ENCODE measurements around the gene TMEM218.
A peak's percentile ranks its signal among the peaks of the same experiment; 100 is the strongest.

The TMEM218 gene

GRCh38 chr11:125128450-125128849, 17.0 kb upstream of the TMEM218 start:
- Histone ChIP-seq H3K9me3 (ENCODE audit: control insufficient read depth, insufficient read depth, low read depth, low read length) (0 out of 2 replicates have a peak, but pooled peaks cover 2% of the 10 kb centered on the region), H3K9ac (ENCODE audit: low read length) (no peak overlapping the region), H3K4me1 (ENCODE audit: control insufficient read depth, insufficient read depth, low read length) (peaks cover 2% of the 10 kb centered on the region; the same call in 1 of the 2 replicates), H3K36me3 (ENCODE audit: control insufficient read depth, insufficient read depth, low read length) (no peaks in the 10 kb centered on the region), H3K4me3 (ENCODE audit: low read depth, low read length) (no peak overlapping the region), H3K27ac (ENCODE audit: low read depth, low read length) (no peak overlapping the region), H3K27me3 (ENCODE audit: control insufficient read depth, insufficient read depth, low read length) (peaks cover 37% of the 10 kb centered on the region)

DNA sequence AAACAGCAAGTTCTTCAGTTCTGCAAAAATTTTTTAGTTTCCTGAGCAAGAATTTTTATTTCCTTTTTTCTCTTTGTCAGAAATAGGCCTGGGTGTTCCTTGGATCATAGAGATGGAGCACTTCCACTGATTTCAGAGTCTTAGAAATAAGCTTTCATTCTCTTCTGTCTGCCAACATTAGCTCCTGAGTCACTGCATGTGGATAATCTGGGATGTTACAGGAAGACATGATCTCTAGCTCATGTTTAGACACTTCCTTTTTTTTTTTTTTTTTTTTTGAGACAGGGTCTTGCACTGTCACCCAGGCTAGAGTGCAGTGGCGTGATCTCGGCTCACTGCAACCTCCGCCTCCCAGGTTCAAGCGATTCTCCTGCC, 13.2 kb upstream of the TMEM218 start:
- Histone ChIP-seq H3K27ac (ENCODE audit: low read depth, low read length) (no peak overlapping the region), H3K4me1 (ENCODE audit: control insufficient read depth, insufficient read depth, low read length) (peaks cover 2% of the 10 kb centered on the region; the same call in 1 of the 2 replicates), H3K9ac (ENCODE audit: low read length) (no peak overlapping the region), H3K36me3 (ENCODE audit: control insufficient read depth, insufficient read depth, low read length) (no peaks in the 10 kb centered on the region), H3K4me3 (ENCODE audit: low read depth, low read length) (no peak overlapping the region), H3K27me3 (ENCODE audit: control insufficient read depth, insufficient read depth, low read length) (peaks cover 48% of the 10 kb centered on the region), H3K9me3 (ENCODE audit: control insufficient read depth, insufficient read depth, low read depth, low read length) (0 out of 2 replicates have a peak, but pooled peaks cover 2% of the 10 kb centered on the region)

- Histone ChIP-seq H3K36me3 (ENCODE audit: control insufficient read depth, insufficient read depth, low read length) (no peaks in the 10 kb centered on the region), H3K27me3 (ENCODE audit: control insufficient read depth, insufficient read depth, low read length) (peaks cover 43% of the 10 kb centered on the region), H3K27ac (ENCODE audit: low read depth, low read length) (no peak overlapping the region), H3K9me3 (ENCODE audit: control insufficient read depth, insufficient read depth, low read depth, low read length) (0 out of 2 replicates have a peak, but pooled peaks cover 2% of the 10 kb centered on the region), H3K9ac (ENCODE audit: low read length) (no peak overlapping the region), H3K4me1 (ENCODE audit: control insufficient read depth, insufficient read depth, low read length) (peaks cover 2% of the 10 kb centered on the region; the same call in 1 of the 2 replicates), H3K4me3 (ENCODE audit: low read depth, low read length) (peak overlapping the region; percentile 38)
Observed at GRCh38 chr11:125123947-125124617, 12.7 kb upstream of the TMEM218 start.

DNA sequence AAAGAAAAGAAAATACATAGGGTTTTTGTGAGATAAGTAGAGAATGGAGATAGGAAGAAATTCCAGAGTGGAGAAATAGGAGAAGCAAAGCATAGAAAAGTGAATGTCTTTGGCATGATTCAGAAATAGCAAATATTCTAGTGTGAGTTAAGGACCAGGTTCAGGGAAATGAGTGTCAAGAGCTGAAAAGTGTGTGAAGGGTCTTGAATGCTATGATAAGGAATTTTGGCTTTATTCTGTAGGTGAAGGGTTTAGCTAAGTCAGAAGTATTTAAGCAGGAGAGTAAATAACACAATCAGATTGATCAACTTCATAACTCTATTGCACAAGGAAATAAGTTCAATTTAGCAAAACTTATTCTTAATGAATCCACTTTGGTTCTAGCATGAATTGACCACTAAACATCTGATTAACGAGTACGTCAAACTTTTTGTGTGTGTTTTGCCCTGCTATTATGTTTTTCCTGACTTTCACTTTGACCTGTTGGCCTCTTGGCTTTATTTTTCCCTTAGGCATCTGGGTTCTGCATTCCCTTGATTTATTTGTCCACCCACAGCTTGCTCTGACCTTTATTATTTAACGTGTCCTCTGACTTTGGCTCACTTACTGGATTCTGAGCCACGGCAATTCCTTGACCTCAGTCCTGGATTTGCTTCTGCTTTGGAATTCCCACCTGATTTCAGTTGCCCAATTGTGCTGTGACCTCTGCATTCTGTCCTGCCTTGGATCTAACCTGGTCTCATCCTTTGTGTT, 11.9 kb upstream of the TMEM218 start:
- Histone ChIP-seq H3K4me1 (ENCODE audit: control insufficient read depth, insufficient read depth, low read length) (peaks cover 2% of the 10 kb centered on the region; the same call in 1 of the 2 replicates), H3K9ac (ENCODE audit: low read length) (no peak overlapping the region), H3K27me3 (ENCODE audit: control insufficient read depth, insufficient read depth, low read length) (peaks cover 35% of the 10 kb centered on the region), H3K4me3 (ENCODE audit: low read depth, low read length) (peak overlapping the region; percentile 38), H3K9me3 (ENCODE audit: control insufficient read depth, insufficient read depth, low read depth, low read length) (0 out of 2 replicates have a peak, but pooled peaks cover 2% of the 10 kb centered on the region), H3K36me3 (ENCODE audit: control insufficient read depth, insufficient read depth, low read length) (no peaks in the 10 kb centered on the region), H3K27ac (ENCODE audit: low read depth, low read length) (no peak overlapping the region)

DNA sequence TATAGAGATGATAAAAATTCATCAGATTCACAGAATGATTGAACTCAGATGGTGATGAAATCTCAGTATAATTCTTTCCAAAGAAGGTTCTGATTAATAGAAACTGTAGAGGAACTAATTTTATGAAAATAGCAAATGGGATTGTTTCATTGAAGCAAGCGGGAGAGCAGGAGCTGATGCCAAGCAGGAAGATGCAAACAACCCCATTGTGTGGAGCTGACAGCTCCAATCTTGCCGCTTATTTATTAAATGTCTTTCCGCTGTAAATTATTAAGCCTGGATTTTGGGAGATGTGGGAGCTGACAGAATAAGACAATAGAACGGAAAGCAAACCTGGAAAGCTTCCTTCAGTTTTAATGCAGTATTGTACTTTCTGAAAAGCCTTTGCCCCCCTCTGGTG, 6.0 kb upstream of the TMEM218 start:
- H3K27me3 ChIP-seq (ENCODE audit: control insufficient read depth, insufficient read depth, low read length), result peaks cover 19% of the 10 kb centered on the region

DNA sequence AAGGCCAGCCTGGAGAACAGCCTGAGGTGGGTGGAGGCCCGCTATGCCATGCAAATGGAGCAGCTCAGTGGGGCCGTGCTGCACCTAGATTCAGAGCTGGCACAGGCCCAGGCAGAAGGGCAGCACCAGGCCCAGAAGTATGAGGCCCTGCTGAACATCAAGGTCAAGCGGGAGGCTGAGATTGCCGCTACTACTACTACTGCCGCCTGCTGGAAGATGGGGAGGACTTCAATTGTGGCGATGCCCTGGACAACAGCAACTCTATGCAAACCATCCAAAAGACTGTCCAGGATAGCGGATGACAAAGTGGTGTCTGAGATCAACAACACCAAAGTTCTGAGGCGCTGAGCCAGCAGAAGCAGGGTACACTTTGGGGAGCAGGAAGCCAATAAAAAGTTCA, 3.1 kb upstream of the TMEM218 start:
- H3K27ac ChIP-seq (ENCODE audit: low read depth, low read length), result no peak overlapping the region
- H3K27me3 ChIP-seq (ENCODE audit: control insufficient read depth, insufficient read depth, low read length), result 0 out of 2 replicates have a peak, but pooled peaks cover 5% of the 10 kb centered on the region
- H3K9ac ChIP-seq (ENCODE audit: low read length), result no peak overlapping the region
- peaks cover 5% of the 10 kb centered on the region; the same call in 1 of the 2 replicates for H3K4me1 ChIP-seq (ENCODE audit: control insufficient read depth, insufficient read depth, low read length)
- no peaks in the 10 kb centered on the region for H3K36me3 ChIP-seq (ENCODE audit: control insufficient read depth, insufficient read depth, low read length)
- H3K9me3 ChIP-seq (ENCODE audit: control insufficient read depth, insufficient read depth, low read depth, low read length), result no peaks in the 10 kb centered on the region
- H3K4me3 ChIP-seq (ENCODE audit: low read depth, low read length), result no peak overlapping the region

More for the DNA sequence above, 6.0 kb upstream of the TMEM218 start:
- Histone ChIP-seq H3K9me3 (ENCODE audit: control insufficient read depth, insufficient read depth, low read depth, low read length) (no peaks in the 10 kb centered on the region), H3K4me1 (ENCODE audit: control insufficient read depth, insufficient read depth, low read length) (no peaks in the 10 kb centered on the region), H3K4me3 (ENCODE audit: low read depth, low read length) (no peak overlapping the region), H3K9ac (ENCODE audit: low read length) (no peak overlapping the region), H3K36me3 (ENCODE audit: control insufficient read depth, insufficient read depth, low read length) (no peaks in the 10 kb centered on the region), H3K27ac (ENCODE audit: low read depth, low read length) (no peak overlapping the region)

DNA sequence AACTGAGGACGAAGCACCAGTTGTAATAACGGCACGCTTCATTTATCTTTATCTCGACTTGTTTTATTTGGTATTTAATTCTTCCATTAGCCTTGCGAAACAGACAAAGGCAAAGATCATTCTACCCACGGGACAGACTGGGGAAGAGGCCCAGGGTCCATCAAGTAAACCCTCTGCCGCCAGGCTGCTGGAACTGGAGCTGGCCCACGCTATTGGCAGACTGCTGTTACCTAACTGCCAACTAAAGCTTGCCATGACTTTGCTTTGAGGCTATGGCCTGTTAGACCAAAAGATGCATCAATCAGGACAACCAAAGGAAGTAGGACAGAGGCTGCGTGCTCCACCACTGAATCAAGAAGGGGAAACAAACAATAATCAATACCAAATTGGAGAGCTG, 780 bp upstream of the TMEM218 start:
- Histone ChIP-seq H3K27ac (ENCODE audit: low read depth, low read length) (no peak overlapping the region), H3K27me3 (ENCODE audit: control insufficient read depth, insufficient read depth, low read length) (0 out of 2 replicates have a peak, but pooled peaks cover under 1% of the 10 kb centered on the region)

DNA sequence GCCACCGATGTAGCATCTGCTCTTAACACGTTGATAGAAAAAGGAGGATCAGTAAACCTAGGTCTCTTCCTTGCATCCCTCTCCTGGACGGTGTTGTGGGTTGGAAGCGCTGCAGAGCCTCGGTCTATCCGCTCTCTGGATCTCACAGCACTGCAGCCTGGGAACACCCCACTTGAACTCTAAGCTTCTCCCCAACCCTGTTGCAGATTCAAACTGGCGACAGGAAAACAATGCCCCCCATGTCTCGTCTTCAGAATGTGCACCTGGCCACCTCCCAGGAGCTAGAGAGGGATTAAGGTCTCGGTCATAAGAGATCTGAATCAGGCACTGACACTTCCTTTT, 454 bp downstream of the TMEM218 start:
- H3K27ac ChIP-seq (ENCODE audit: low read depth, low read length), result peak overlapping the region; percentile 0; the same call in 1 of the 2 replicates
- H3K27me3 ChIP-seq (ENCODE audit: control insufficient read depth, insufficient read depth, low read length), result no peaks in the 10 kb centered on the region
- H3K36me3 ChIP-seq (ENCODE audit: control insufficient read depth, insufficient read depth, low read length), result no peaks in the 10 kb centered on the region
- peak overlapping the region; percentile 87 for H3K4me3 ChIP-seq (ENCODE audit: low read depth, low read length)
- peaks cover 8% of the 10 kb centered on the region for H3K9me3 ChIP-seq (ENCODE audit: control insufficient read depth, insufficient read depth, low read depth, low read length)
- peaks cover 5% of the 10 kb centered on the region; the same call in 1 of the 2 replicates for H3K4me1 ChIP-seq (ENCODE audit: control insufficient read depth, insufficient read depth, low read length)
- H3K9ac ChIP-seq (ENCODE audit: low read length), result peak overlapping the region; percentile 69

More for the DNA sequence above, 780 bp upstream of the TMEM218 start:
- Histone ChIP-seq H3K36me3 (ENCODE audit: control insufficient read depth, insufficient read depth, low read length) (no peaks in the 10 kb centered on the region), H3K4me3 (ENCODE audit: low read depth, low read length) (peak overlapping the region; percentile 52), H3K4me1 (ENCODE audit: control insufficient read depth, insufficient read depth, low read length) (peaks cover 5% of the 10 kb centered on the region; the same call in 1 of the 2 replicates), H3K9me3 (ENCODE audit: control insufficient read depth, insufficient read depth, low read depth, low read length) (no peaks in the 10 kb centered on the region), H3K9ac (ENCODE audit: low read length) (no peak overlapping the region)

- H3K4me1 ChIP-seq (ENCODE audit: control insufficient read depth, insufficient read depth, low read length), result peaks cover 5% of the 10 kb centered on the region
- H3K36me3 ChIP-seq (ENCODE audit: control insufficient read depth, insufficient read depth, low read length), result no peaks in the 10 kb centered on the region
- peak overlapping the region; percentile 87 for H3K4me3 ChIP-seq (ENCODE audit: low read depth, low read length)
- H3K9ac ChIP-seq (ENCODE audit: low read length), result no peak overlapping the region
- H3K9me3 ChIP-seq (ENCODE audit: control insufficient read depth, insufficient read depth, low read depth, low read length), result peaks cover 8% of the 10 kb centered on the region
- no peaks in the 10 kb centered on the region for H3K27me3 ChIP-seq (ENCODE audit: control insufficient read depth, insufficient read depth, low read length)
- H3K27ac ChIP-seq (ENCODE audit: low read depth, low read length), result no peak overlapping the region
Observed at GRCh38 chr11:125110506-125110905, 920 bp downstream of the TMEM218 start.

- H3K9ac ChIP-seq (ENCODE audit: low read length), result no peak overlapping the region
- no peak overlapping the region for H3K4me3 ChIP-seq (ENCODE audit: low read depth, low read length)
- H3K27me3 ChIP-seq (ENCODE audit: control insufficient read depth, insufficient read depth, low read length), result no peaks in the 10 kb centered on the region
- no peaks in the 10 kb centered on the region; the same call in 1 of the 2 replicates for H3K36me3 ChIP-seq (ENCODE audit: control insufficient read depth, insufficient read depth, low read length)
- H3K9me3 ChIP-seq (ENCODE audit: control insufficient read depth, insufficient read depth, low read depth, low read length), result peaks cover 13% of the 10 kb centered on the region
- H3K4me1 ChIP-seq (ENCODE audit: control insufficient read depth, insufficient read depth, low read length), result peaks cover 5% of the 10 kb centered on the region
- no peak overlapping the region for H3K27ac ChIP-seq (ENCODE audit: low read depth, low read length)
Observed at GRCh38 chr11:125108469-125108868, 3.0 kb downstream of the TMEM218 start.

GRCh38 chr11:125105926-125106325, 5.5 kb downstream of the TMEM218 start:
- H3K27ac ChIP-seq (ENCODE audit: low read depth, low read length), result no peak overlapping the region
- H3K36me3 ChIP-seq (ENCODE audit: control insufficient read depth, insufficient read depth, low read length), result peaks cover 6% of the 10 kb centered on the region; the same call in 1 of the 2 replicates
- H3K9ac ChIP-seq (ENCODE audit: low read length), result no peak overlapping the region
- H3K9me3 ChIP-seq (ENCODE audit: control insufficient read depth, insufficient read depth, low read depth, low read length), result peaks cover 19% of the 10 kb centered on the region
- H3K4me3 ChIP-seq (ENCODE audit: low read depth, low read length), result no peak overlapping the region
- no peaks in the 10 kb centered on the region for H3K27me3 ChIP-seq (ENCODE audit: control insufficient read depth, insufficient read depth, low read length)
- H3K4me1 ChIP-seq (ENCODE audit: control insufficient read depth, insufficient read depth, low read length), result peaks cover 5% of the 10 kb centered on the region

Data from HUES6 (cell line).